ENCODE results near the gene RNF144B.
"Not testable (repeated sequence)": the region's sequence is repeated elsewhere in the genome, so short reads cannot be mapped to it uniquely, and the experiment has no call there.

The RNF144B gene

GRCh38 chr6:18457065-18457737, 70.1 kb downstream of the RNF144B start:
- H3K9me3 Mint-ChIP-seq, result peaks cover 4% of the 10 kb centered on the region
- no peaks in the 10 kb centered on the region for H3K27me3 Mint-ChIP-seq
- DNase-seq, result no peak
- H3K4me1 Mint-ChIP-seq (ENCODE audit: low read depth), result no peaks in the 10 kb centered on the region
- H3K4me3 Mint-ChIP-seq, result no peak overlapping the region
- no peak overlapping the region for H3K27ac Mint-ChIP-seq
- peaks cover 35% of the 10 kb centered on the region for H3K36me3 Mint-ChIP-seq (ENCODE audit: low read depth)

GRCh38 chr6:18458086-18458485, 70.9 kb downstream of the RNF144B start:
- H3K4me1 Mint-ChIP-seq (ENCODE audit: low read depth); H3K4me3 Mint-ChIP-seq; DNase-seq; H3K27me3 Mint-ChIP-seq; H3K27ac Mint-ChIP-seq; H3K9me3 Mint-ChIP-seq: not testable (repeated sequence)
- H3K36me3 Mint-ChIP-seq (ENCODE audit: low read depth), result peaks cover 39% of the 10 kb centered on the region

GRCh38 chr6:18463429-18463828, 76.3 kb downstream of the RNF144B start:
- Mint-ChIP-seq H3K27me3 (no peaks in the 10 kb centered on the region), H3K4me3 (no peak overlapping the region), H3K36me3 (ENCODE audit: low read depth) (peaks cover 60% of the 10 kb centered on the region), H3K4me1 (ENCODE audit: low read depth) (no peaks in the 10 kb centered on the region), H3K9me3 (peaks cover 4% of the 10 kb centered on the region), H3K27ac (no peak overlapping the region)
- no peak for DNase-seq

- peaks cover 55% of the 10 kb centered on the region for H3K36me3 Mint-ChIP-seq (ENCODE audit: low read depth)
- H3K9me3 Mint-ChIP-seq, result peaks cover 4% of the 10 kb centered on the region
These were observed 77.0 kb downstream of the RNF144B start for GRCh38 chr6:18464176-18464575.

GRCh38 chr6:18465410-18466154, 78.4 kb downstream of the RNF144B start:
- no peaks in the 10 kb centered on the region for H3K27me3 Mint-ChIP-seq
- no peaks in the 10 kb centered on the region for H3K9me3 Mint-ChIP-seq
- DNase-seq, result no peak
- peaks cover 42% of the 10 kb centered on the region for H3K36me3 Mint-ChIP-seq (ENCODE audit: low read depth)
- H3K4me3 Mint-ChIP-seq, result no peak overlapping the region
- no peak overlapping the region for H3K27ac Mint-ChIP-seq
- H3K4me1 Mint-ChIP-seq (ENCODE audit: low read depth), result no peaks in the 10 kb centered on the region

More at GRCh38 chr6:18464176-18464575, 77.0 kb downstream of the RNF144B start:
- no peak overlapping the region for H3K4me3 Mint-ChIP-seq
- DNase-seq, result no peak
- no peaks in the 10 kb centered on the region for H3K27me3 Mint-ChIP-seq
- no peaks in the 10 kb centered on the region for H3K4me1 Mint-ChIP-seq (ENCODE audit: low read depth)
- no peak overlapping the region for H3K27ac Mint-ChIP-seq

- DNase-seq, result no peak
- H3K36me3 Mint-ChIP-seq (ENCODE audit: low read depth), result peaks cover 32% of the 10 kb centered on the region
- no peak overlapping the region for H3K4me3 Mint-ChIP-seq
- H3K27me3 Mint-ChIP-seq, result no peaks in the 10 kb centered on the region
- H3K4me1 Mint-ChIP-seq (ENCODE audit: low read depth), result no peaks in the 10 kb centered on the region
- no peaks in the 10 kb centered on the region for H3K9me3 Mint-ChIP-seq
- no peak overlapping the region for H3K27ac Mint-ChIP-seq
These were observed 80.8 kb downstream of the RNF144B start for GRCh38 chr6:18467741-18468502.

GRCh38 chr6:18468503-18468843, 81.3 kb downstream of the RNF144B start:
- peaks cover 27% of the 10 kb centered on the region for H3K36me3 Mint-ChIP-seq (ENCODE audit: low read depth)
- no peaks in the 10 kb centered on the region for H3K9me3 Mint-ChIP-seq
- no peaks in the 10 kb centered on the region for H3K27me3 Mint-ChIP-seq
- DNase-seq, result no peak
- H3K27ac Mint-ChIP-seq, result no peak overlapping the region
- H3K4me3 Mint-ChIP-seq, result no peak overlapping the region
- H3K4me1 Mint-ChIP-seq (ENCODE audit: low read depth), result no peaks in the 10 kb centered on the region

GRCh38 chr6:18469536-18469935, 82.4 kb downstream of the RNF144B start:
- Mint-ChIP-seq H3K4me3 (no peak overlapping the region), H3K9me3 (no peaks in the 10 kb centered on the region), H3K36me3 (ENCODE audit: low read depth) (peaks cover 21% of the 10 kb centered on the region), H3K4me1 (ENCODE audit: low read depth) (no peaks in the 10 kb centered on the region), H3K27me3 (no peaks in the 10 kb centered on the region), H3K27ac (no peak overlapping the region)
- DNase-seq, result no peak

GRCh38 chr6:18471232-18471964, 84.2 kb downstream of the RNF144B start:
- no peak for DNase-seq
- H3K4me3 Mint-ChIP-seq, result no peak overlapping the region
- no peaks in the 10 kb centered on the region for H3K4me1 Mint-ChIP-seq (ENCODE audit: low read depth)
- peaks cover 7% of the 10 kb centered on the region for H3K36me3 Mint-ChIP-seq (ENCODE audit: low read depth)
- peaks cover 4% of the 10 kb centered on the region for H3K27me3 Mint-ChIP-seq
- H3K27ac Mint-ChIP-seq, result no peak overlapping the region
- no peaks in the 10 kb centered on the region for H3K9me3 Mint-ChIP-seq

- Mint-ChIP-seq H3K36me3 (ENCODE audit: low read depth) (peaks cover 3% of the 10 kb centered on the region), H3K9me3 (no peaks in the 10 kb centered on the region), H3K27ac (no peak overlapping the region), H3K4me3 (no peak overlapping the region), H3K4me1 (ENCODE audit: low read depth) (peaks cover 4% of the 10 kb centered on the region), H3K27me3 (peaks cover 9% of the 10 kb centered on the region)
- no peak for DNase-seq
These were observed 85.8 kb downstream of the RNF144B start for GRCh38 chr6:18472941-18473340.

GRCh38 chr6:18473755-18474154, 86.6 kb downstream of the RNF144B start:
- no peaks in the 10 kb centered on the region for H3K36me3 Mint-ChIP-seq (ENCODE audit: low read depth)
- peaks cover 4% of the 10 kb centered on the region for H3K4me1 Mint-ChIP-seq (ENCODE audit: low read depth)
- no peaks in the 10 kb centered on the region for H3K9me3 Mint-ChIP-seq
- no peak for DNase-seq
- H3K4me3 Mint-ChIP-seq, result no peak overlapping the region
- peaks cover 9% of the 10 kb centered on the region for H3K27me3 Mint-ChIP-seq
- no peak overlapping the region for H3K27ac Mint-ChIP-seq

GRCh38 chr6:18477301-18477941, 90.3 kb downstream of the RNF144B start:
- Mint-ChIP-seq H3K27ac (no peak overlapping the region), H3K36me3 (ENCODE audit: low read depth) (no peaks in the 10 kb centered on the region), H3K27me3 (peaks cover 16% of the 10 kb centered on the region), H3K9me3 (no peaks in the 10 kb centered on the region), H3K4me1 (ENCODE audit: low read depth) (peaks cover 4% of the 10 kb centered on the region), H3K4me3 (no peak overlapping the region)
- no peak for DNase-seq

GRCh38 chr6:18478610-18479009, 91.5 kb downstream of the RNF144B start:
- Mint-ChIP-seq H3K36me3 (ENCODE audit: low read depth) (no peaks in the 10 kb centered on the region), H3K4me3 (no peak overlapping the region), H3K27me3 (peaks cover 24% of the 10 kb centered on the region), H3K4me1 (ENCODE audit: low read depth) (peaks cover 4% of the 10 kb centered on the region), H3K9me3 (no peaks in the 10 kb centered on the region), H3K27ac (no peak overlapping the region)
- no peak for DNase-seq

GRCh38 chr6:18481870-18482269, 94.7 kb downstream of the RNF144B start:
- DNase-seq, result no peak
- no peak overlapping the region for H3K27ac Mint-ChIP-seq
- no peak overlapping the region for H3K4me3 Mint-ChIP-seq
- H3K27me3 Mint-ChIP-seq, result peaks cover 37% of the 10 kb centered on the region
- peaks cover 20% of the 10 kb centered on the region for H3K4me1 Mint-ChIP-seq (ENCODE audit: low read depth)
- no peaks in the 10 kb centered on the region for H3K36me3 Mint-ChIP-seq (ENCODE audit: low read depth)
- no peaks in the 10 kb centered on the region for H3K9me3 Mint-ChIP-seq
